ENCODE measurements around the gene IST1. TPM values are rescaled to one million over a fixed set of nuclear protein-coding genes. Genes with fewer than 3 reads are reported as not detected.

The IST1 gene
- total and polyA plus RNA-seq, 9 of the 15 experiments (the other 6 are each of a cell fraction or from before 2014, with no cell fraction given): 135 to 334 (median 188) TPM

DNA sequence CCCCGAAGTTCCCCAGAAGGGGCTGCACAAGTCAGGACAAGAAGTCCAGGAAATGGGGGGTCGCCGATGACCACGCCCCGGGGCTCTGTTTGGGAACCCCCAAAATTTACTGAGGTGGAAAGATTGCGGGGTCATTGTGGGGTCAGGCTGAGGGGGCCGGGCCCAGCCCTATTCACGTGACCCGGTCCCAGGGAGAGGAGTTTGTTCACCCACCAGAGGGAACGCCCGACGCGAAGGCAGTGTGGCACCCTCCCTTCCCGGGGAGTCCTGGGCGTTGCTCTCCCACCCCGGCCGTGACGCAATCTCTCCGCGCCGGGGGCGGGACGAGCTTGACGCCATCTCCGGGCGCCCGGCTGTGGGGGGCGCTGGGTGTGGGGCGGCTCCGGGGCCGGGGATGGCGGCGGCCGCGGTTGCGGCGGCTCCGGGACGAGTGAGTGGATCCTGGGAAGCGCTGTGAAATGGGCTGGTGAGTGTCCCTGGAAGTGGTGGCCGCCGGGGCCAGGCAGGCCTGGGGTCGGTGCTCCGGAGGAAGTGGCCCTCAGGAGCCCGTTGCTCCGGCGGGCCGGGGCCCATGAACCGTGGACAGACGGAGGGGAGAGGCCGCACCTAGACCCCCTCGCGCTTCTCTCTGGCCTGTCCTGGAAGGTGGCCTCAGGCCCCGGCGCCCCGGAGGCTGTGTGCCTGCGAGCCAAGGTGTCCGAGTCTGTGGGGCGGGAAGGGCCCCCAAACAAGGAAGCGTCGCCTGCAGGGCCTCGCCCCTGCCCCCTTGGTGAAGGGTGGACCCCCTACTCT, 49.5 kb upstream of the IST1 start, which contains the start of gene ATXN1L (continued):
- TF ChIP-seq RCOR1 (IDR thresholded peaks at IDR 0.05; ENCODE audit: borderline replicate concordance in 1 of 2, low read depth in 2 of 2, low read length in 2 of 2): 0 out of 4 replicates have a peak, but pooled peaks of 1 of the 2 experiments have one; percentile 13
- TF ChIP-seq ZFPM2 (CRISPR knock-in tag; IDR thresholded peaks at IDR 0.05): no peak
- TF ChIP-seq CCNT2 (IDR thresholded peaks at IDR 0.05; ENCODE audit: borderline replicate concordance, extremely low read depth, insufficient read length, low read depth, low read length): peak; percentile 80
- TF ChIP-seq KDM4B (IDR thresholded peaks at IDR 0.05; ENCODE audit: borderline replicate concordance in 2 of 2, low read depth in 1 of 2): 0 out of 4 replicates have a peak, but pooled peaks of 1 of the 2 experiments have one; percentile 38
- no peak for TF ChIP-seq MLLT1 (IDR thresholded peaks at IDR 0.05)
- peak; percentile 79 for TF ChIP-seq TBP (optimal IDR thresholded peaks at IDR 0.05; ENCODE audit: low read depth, low read length)
- peak; percentile 93 for TF ChIP-seq KHSRP (IDR thresholded peaks at IDR 0.05)
- TF ChIP-seq ZNF740 (CRISPR knock-in tag; IDR thresholded peaks at IDR 0.05): peak; percentile 98
- TF ChIP-seq ZNF740 (tag; IDR thresholded peaks at IDR 0.05): peak in 1 of 2 experiments; percentile 98; a peak in 2 of 4 replicates
- TF ChIP-seq HNRNPUL1 (IDR thresholded peaks at IDR 0.05; ENCODE audit: low read length): no peak
- peak; percentile 87 for TF ChIP-seq ARID4B (CRISPR knock-in tag; IDR thresholded peaks at IDR 0.05)
- peak; percentile 50; the same call in 1 of the 2 replicates for TF ChIP-seq ZKSCAN1 (IDR thresholded peaks at IDR 0.05; ENCODE audit: low read depth, low read length)
- TF ChIP-seq ZSCAN32 (CRISPR knock-in tag; IDR thresholded peaks at IDR 0.05): peak; percentile 11; the same call in 1 of the 2 replicates
- TF ChIP-seq POLR2B (IDR thresholded peaks at IDR 0.05; ENCODE audit: low read depth, partially characterized antibody): peak; percentile 72
- TF ChIP-seq NRF1 (conservative IDR thresholded peaks at IDR 0.05 in 1 of 2, IDR thresholded peaks at IDR 0.05 in 1 of 2): peak in 1 of 2 experiments; percentile 21; a peak in 1 of 4 replicates
- no peak for TF ChIP-seq CAMTA2 (CRISPR knock-in tag; conservative IDR thresholded peaks at IDR 0.05)
- TF ChIP-seq CTBP1 (IDR thresholded peaks at IDR 0.05; ENCODE audit: borderline replicate concordance): peak; percentile 21; the same call in 1 of the 2 replicates
- peak in 1 of 2 experiments; percentile 90; a peak in 2 of 4 replicates for TF ChIP-seq CSDE1 (IDR thresholded peaks at IDR 0.05)

Measured in K562 (cell line).